Parathyroid adenoma (tissue), 2 donors: ENCODE results near the gene CHD1.

ENCODE experiments used
- H2AFZ ChIP-seq: fragments of 300-600 bp; sonication (generic); one replicate; pipeline ENCODE4 v1.7.0; 2017; ENCODE audit warnings: antibody characterized with exemption, mild to moderate bottlenecking
- H3K27ac ChIP-seq: fragments of 300-600 bp; sonication (generic); one replicate; pipeline ENCODE4 v1.7.0; 2017
- H3K27me3 ChIP-seq: fragments of 300-600 bp; sonication (generic); one replicate; pipeline ENCODE4 v1.7.0; 2017; ENCODE audit warnings: low read length; ENCODE audit not compliant: control insufficient read depth, insufficient read depth
- H3K36me3 ChIP-seq: fragments of 300-600 bp; sonication (generic); one replicate; pipeline ENCODE4 v1.7.0; 2017; ENCODE audit warnings: low read length; ENCODE audit not compliant: control insufficient read depth, insufficient read depth
- H3K4me1 ChIP-seq: fragments of 300-600 bp; sonication (generic); one replicate; pipeline ENCODE4 v1.7.0; 2017; ENCODE audit warnings: control low read depth
- H3K4me2 ChIP-seq: fragments of 300-600 bp; sonication (generic); one replicate; pipeline ENCODE4 v1.7.0; 2017; ENCODE audit warnings: low read length
- H3K4me3 ChIP-seq: fragments of 300-600 bp; sonication (generic); one replicate; pipeline ENCODE4 v1.7.0; 2017; ENCODE audit warnings: low read depth, low read length
- H3K79me2 ChIP-seq: fragments of 300-600 bp; sonication (generic); one replicate; pipeline ENCODE4 v1.7.0; 2017; ENCODE audit warnings: control low read depth
- H3K9ac ChIP-seq: fragments of 300-600 bp; sonication (generic); one replicate; pipeline ENCODE4 v1.7.0; 2017; ENCODE audit warnings: mild to moderate bottlenecking
- H3K9me3 ChIP-seq: fragments of 300-600 bp; sonication (generic); one replicate; pipeline ENCODE4 v1.7.0; 2017; ENCODE audit warnings: low read length; ENCODE audit not compliant: control insufficient read depth
- TF ChIP-seq, protein P1 (sequence below): fragments of 300-600 bp; sonication (generic); IDR thresholded peaks from one replicate; pipeline ENCODE4 v1.7.0; 2017; ENCODE audit warnings: antibody characterized with exemption, mild to moderate bottlenecking
- donor health status: primary hyperparathyroidism.

CHD1 gene

DNA sequence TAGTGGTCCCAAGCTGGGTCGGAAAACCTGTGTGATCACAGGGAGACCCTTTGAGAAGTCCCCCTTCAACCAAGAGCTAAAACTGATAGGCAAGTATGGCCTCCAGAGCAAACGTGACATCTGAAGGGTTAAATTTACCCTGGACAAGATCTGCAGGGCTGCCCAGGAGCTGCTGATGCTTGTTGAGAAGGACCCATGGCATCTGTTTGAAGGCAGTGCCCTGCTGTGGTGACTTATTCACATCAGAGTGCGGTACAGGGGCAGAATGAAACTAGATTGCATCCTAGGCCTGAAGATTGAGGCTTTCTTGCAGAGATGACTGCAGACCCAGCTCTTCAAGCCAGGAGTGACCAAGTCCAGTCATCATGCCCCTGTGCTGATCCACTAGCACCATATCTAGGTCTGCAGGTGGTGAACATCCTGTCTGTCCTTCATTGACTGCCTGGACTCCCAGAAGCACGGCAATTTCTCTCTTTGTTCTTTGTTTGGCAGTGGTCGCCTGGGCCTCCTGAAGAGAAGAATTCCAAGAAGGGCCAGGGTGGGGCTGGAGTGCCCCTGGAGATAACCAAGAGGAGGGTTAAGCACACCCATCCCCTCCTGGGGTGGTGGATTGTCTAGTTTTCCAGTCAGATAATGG is 25.7 kb upstream of the CHD1 start:
- Histone ChIP-seq H3K27ac (no peak overlapping the region), H3K4me1 (no peaks in the 10 kb centered on the region), H3K4me3 (no peak overlapping the region), H3K9ac (no peak overlapping the region), H3K79me2 (no peaks in the 10 kb centered on the region), H3K27me3 (no peaks in the 10 kb centered on the region), H3K9me3 (no peaks in the 10 kb centered on the region), H3K36me3 (no peaks in the 10 kb centered on the region), H3K4me2 (no peak overlapping the region), H2AFZ (no peak overlapping the region)
- TF ChIP-seq, protein P1, sequence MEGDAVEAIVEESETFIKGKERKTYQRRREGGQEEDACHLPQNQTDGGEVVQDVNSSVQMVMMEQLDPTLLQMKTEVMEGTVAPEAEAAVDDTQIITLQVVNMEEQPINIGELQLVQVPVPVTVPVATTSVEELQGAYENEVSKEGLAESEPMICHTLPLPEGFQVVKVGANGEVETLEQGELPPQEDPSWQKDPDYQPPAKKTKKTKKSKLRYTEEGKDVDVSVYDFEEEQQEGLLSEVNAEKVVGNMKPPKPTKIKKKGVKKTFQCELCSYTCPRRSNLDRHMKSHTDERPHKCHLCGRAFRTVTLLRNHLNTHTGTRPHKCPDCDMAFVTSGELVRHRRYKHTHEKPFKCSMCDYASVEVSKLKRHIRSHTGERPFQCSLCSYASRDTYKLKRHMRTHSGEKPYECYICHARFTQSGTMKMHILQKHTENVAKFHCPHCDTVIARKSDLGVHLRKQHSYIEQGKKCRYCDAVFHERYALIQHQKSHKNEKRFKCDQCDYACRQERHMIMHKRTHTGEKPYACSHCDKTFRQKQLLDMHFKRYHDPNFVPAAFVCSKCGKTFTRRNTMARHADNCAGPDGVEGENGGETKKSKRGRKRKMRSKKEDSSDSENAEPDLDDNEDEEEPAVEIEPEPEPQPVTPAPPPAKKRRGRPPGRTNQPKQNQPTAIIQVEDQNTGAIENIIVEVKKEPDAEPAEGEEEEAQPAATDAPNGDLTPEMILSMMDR: no peak

DNA sequence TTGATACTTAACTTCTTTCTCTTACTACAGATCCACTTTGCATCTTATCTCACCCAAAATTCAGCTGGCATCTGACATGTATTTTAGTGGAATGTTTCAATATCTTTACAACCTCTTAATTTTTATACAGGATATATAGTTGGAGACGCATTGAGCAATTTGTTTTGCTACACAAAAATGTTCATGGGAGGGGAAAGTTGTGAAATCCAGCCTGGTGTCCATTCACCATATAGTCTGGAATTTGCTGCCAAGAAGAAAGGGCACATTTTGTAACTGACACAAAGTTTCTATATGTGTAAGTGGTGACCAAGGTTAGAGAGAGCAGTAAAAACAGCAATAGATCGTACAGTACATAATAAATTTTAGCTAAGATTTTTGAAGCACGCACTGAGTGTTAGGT is 14.0 kb upstream of the CHD1 start:
- Histone ChIP-seq H3K4me1 (no peaks in the 10 kb centered on the region), H2AFZ (no peak overlapping the region), H3K79me2 (peaks cover 19% of the 10 kb centered on the region), H3K9ac (no peak overlapping the region), H3K27me3 (no peaks in the 10 kb centered on the region), H3K4me3 (no peak overlapping the region), H3K36me3 (no peaks in the 10 kb centered on the region), H3K27ac (no peak overlapping the region), H3K9me3 (no peaks in the 10 kb centered on the region), H3K4me2 (no peak overlapping the region)
- TF ChIP-seq, protein P1: no peak

DNA sequence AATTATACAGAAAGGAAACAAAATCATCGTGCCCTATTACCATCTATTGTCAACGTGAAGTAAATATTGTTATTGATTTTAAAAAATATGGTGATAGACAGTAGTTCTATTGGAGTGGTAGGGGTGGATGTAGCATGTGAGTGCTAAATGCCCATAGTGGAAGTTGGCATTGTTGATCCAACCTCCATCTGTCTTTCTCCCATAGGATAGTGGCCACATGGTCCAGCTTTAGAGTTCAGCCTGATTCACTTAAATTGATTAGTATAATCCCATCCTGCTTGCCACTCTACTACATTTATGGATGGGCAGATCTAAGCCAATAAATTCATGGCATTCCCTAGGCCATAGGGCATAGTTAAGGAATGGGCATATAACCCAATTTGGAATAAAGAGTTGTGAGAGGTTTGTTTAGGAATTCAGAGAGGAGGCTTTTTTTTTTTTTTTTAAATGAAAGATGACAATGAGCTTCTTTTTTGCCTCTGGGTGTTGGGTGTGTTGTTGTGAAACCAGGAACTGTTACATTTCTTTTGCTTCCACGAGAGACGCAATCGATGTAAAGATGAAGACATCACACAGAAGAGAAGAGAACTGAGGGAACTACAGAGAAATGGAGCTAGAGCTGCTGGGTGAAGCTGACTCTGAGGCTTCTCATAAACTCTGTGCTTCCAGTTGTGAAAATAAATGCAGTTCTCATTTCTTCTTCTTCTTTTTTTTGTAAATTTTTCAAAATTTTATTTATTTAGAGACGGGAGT is 12.5 kb upstream of the CHD1 start:
- H3K4me1 ChIP-seq: no peaks in the 10 kb centered on the region
- no peak overlapping the region for H3K27ac ChIP-seq
- no peak overlapping the region for H2AFZ ChIP-seq
- H3K9ac ChIP-seq: no peak overlapping the region
- H3K27me3 ChIP-seq: no peaks in the 10 kb centered on the region
- no peaks in the 10 kb centered on the region for H3K36me3 ChIP-seq
- no peak overlapping the region for H3K4me3 ChIP-seq
- H3K79me2 ChIP-seq: peaks cover 19% of the 10 kb centered on the region
- H3K4me2 ChIP-seq: no peak overlapping the region
- TF ChIP-seq, protein P1: no peak
- H3K9me3 ChIP-seq: no peaks in the 10 kb centered on the region

DNA sequence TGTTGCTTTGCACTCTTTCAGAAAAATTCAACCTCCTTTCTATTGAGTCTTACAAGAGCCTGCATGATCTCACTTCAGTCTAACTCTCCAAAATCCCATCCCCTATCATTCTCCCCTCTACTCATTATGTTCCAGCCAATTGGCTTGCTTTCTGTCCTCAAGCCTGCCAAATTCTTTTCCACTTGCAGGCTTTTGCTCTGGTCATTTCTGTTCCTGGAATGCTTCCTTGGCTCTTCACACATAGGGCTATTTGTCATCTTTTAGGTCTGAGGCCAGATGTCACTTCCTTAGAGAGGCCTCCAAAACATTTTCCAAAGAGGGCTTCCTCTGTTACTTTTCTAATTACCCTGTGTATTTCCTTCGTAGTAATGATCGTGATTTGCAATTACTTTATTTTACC is 11.8 kb upstream of the CHD1 start:
- no peak overlapping the region for H3K27ac ChIP-seq
- no peak overlapping the region for H3K4me2 ChIP-seq
- H3K27me3 ChIP-seq: no peaks in the 10 kb centered on the region
- H3K4me3 ChIP-seq: no peak overlapping the region
- no peaks in the 10 kb centered on the region for H3K4me1 ChIP-seq
- H2AFZ ChIP-seq: no peak overlapping the region
- peaks cover 17% of the 10 kb centered on the region for H3K79me2 ChIP-seq
- no peaks in the 10 kb centered on the region for H3K36me3 ChIP-seq
- H3K9ac ChIP-seq: no peak overlapping the region
- TF ChIP-seq, protein P1: no peak
- no peaks in the 10 kb centered on the region for H3K9me3 ChIP-seq
